Central memory CD8-positive, alpha-beta T cell (primary cell): ENCODE measurements around the gene MROH2B.

Experiments used
- ATAC-seq: fragments of 150-1000 bp; cut with Tn5 transposase; replicated peaks from 2 replicates; pipeline ENCODE4 v1.10.0; 2022; ENCODE audit warnings: mild to moderate bottlenecking, moderate FRiP score, moderate number of reproducible peaks; ENCODE audit not compliant: poor library complexity, severe bottlenecking; ENCODE audit errors: extremely low read depth
- DNase-seq, 2 donors: peaks; one replicate each; pipeline ENCODE4 v3.0.0; 2021; ENCODE audit warnings: low spot score in 2 of 2
- H3K27ac Mint-ChIP-seq: one replicate; pipeline ENCODE4 v1.8.0; 2022; ENCODE audit warnings: low read depth, mild to moderate bottlenecking, moderate library complexity, mixed read lengths
- H3K27me3 Mint-ChIP-seq: one replicate; pipeline ENCODE4 v1.8.0; 2022; ENCODE audit warnings: mixed read lengths
- H3K36me3 Mint-ChIP-seq: one replicate; pipeline ENCODE4 v1.8.0; 2022; ENCODE audit warnings: mild to moderate bottlenecking, moderate library complexity, mixed read lengths; ENCODE audit not compliant: insufficient read depth
- H3K4me1 Mint-ChIP-seq: one replicate; pipeline ENCODE4 v1.8.0; 2022; ENCODE audit warnings: mixed read lengths
- H3K4me3 Mint-ChIP-seq: one replicate; pipeline ENCODE4 v1.8.0; 2022; ENCODE audit warnings: mild to moderate bottlenecking, moderate library complexity, mixed read lengths
- H3K9me3 Mint-ChIP-seq: one replicate; pipeline ENCODE4 v1.8.0; 2022; ENCODE audit warnings: mixed read lengths

Gene MROH2B

DNA sequence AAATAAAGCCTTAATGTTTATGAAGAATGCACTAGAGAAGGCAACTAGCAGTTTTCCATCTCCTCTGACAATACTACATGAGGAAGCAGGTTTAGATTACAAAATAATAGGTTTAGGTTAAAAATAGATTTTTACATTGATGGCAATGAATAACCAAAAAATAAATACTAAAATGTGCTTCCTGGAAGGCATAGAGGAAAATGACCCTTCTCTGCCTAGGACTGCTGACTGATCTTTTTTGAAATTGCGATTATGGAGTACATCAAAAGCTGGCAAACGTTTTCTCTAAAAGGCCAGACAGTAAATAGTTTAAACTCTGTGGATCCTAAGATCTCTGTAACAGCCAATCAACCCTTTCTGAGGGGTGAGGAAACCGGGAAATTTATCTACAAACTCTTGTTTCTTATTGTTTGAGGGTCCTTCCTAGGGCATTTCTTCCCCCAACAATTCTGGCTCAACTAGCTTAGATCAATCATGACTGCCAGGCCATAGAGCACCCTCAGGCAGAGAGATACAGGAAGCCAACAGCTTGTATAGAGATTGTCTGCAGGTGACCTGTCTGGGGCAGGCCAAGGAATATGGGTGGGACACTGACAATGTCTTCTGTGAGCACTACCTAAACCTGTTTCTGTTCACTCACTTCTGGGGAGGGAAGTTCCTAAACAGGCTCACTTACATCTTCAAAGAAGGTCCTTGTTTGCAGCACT lies 67.3 kb downstream of the MROH2B start:
- H3K36me3 Mint-ChIP-seq, result no peaks in the 10 kb centered on the region
- ATAC-seq (no peak), DNase-seq (no peak)
- H3K27me3 Mint-ChIP-seq, result peaks cover 10% of the 10 kb centered on the region
- no peak overlapping the region for H3K27ac Mint-ChIP-seq
- H3K9me3 Mint-ChIP-seq, result no peaks in the 10 kb centered on the region
- no peak overlapping the region for H3K4me3 Mint-ChIP-seq
- no peaks in the 10 kb centered on the region for H3K4me1 Mint-ChIP-seq

GRCh38 chr5:40999966-41000365 lies 71.2 kb downstream of the MROH2B start:
- Mint-ChIP-seq H3K9me3 (no peaks in the 10 kb centered on the region), H3K4me3 (no peak overlapping the region), H3K36me3 (no peaks in the 10 kb centered on the region), H3K4me1 (no peaks in the 10 kb centered on the region), H3K27ac (no peak overlapping the region), H3K27me3 (peaks cover 27% of the 10 kb centered on the region)
- no peak for ATAC-seq
- DNase-seq, result no peak

- no peaks in the 10 kb centered on the region for H3K4me1 Mint-ChIP-seq
- no peaks in the 10 kb centered on the region for H3K9me3 Mint-ChIP-seq
These were observed 72.0 kb downstream of the MROH2B start for GRCh38 chr5:40999142-40999541.

DNA sequence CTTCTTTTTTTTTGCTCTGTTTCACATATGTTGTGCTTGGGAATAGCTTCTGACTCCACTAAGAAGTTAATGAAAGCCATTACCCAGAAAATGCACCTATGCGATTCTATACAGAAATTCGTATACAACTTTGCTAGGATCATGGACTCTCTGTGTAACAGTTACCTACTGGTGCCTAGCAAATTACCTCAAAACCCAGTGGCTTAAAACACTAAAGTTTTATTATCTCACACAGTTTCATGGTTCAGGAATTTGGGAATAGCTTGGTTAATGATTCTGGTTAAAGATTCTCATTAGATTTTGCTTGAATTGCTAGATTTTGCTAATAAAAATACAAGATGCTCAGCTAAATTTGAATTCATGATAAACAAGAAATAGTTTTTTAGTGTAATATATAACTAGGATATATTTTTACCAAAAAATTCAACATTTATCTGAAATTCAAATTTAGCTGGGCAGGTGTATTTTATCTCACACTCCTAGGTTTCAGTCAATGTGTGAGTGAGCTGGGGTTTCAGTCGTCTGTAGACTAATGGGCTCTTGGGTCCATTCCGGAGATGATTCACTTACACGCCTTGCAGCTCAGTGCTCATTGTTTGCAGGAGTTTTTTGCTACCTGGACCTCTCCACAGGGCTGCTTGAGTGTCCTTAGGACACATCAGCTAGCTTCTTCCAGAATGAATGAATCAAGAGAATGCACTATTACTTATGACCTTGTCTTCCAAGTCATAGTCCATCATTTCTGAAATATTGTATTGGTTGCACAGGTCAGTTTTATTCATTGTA lies 75.1 kb downstream of the MROH2B start:
- no peak for ATAC-seq
- H3K4me1 Mint-ChIP-seq, result no peaks in the 10 kb centered on the region
- H3K36me3 Mint-ChIP-seq, result no peaks in the 10 kb centered on the region
- H3K27ac Mint-ChIP-seq, result no peak overlapping the region
- no peak for DNase-seq
- H3K4me3 Mint-ChIP-seq, result no peak overlapping the region
- no peaks in the 10 kb centered on the region for H3K9me3 Mint-ChIP-seq
- peaks cover 33% of the 10 kb centered on the region for H3K27me3 Mint-ChIP-seq

More at GRCh38 chr5:40999142-40999541, 72.0 kb downstream of the MROH2B start:
- Mint-ChIP-seq H3K4me3 (no peak overlapping the region), H3K27me3 (peaks cover 30% of the 10 kb centered on the region), H3K36me3 (no peaks in the 10 kb centered on the region), H3K27ac (no peak overlapping the region)
- ATAC-seq (no peak), DNase-seq (no peak)

- Mint-ChIP-seq H3K36me3 (no peaks in the 10 kb centered on the region), H3K27me3 (peaks cover 16% of the 10 kb centered on the region), H3K27ac (no peak overlapping the region), H3K4me1 (no peaks in the 10 kb centered on the region), H3K9me3 (no peaks in the 10 kb centered on the region), H3K4me3 (no peak overlapping the region)
- DNase-seq, result no peak
- no peak for ATAC-seq
These were observed 79.1 kb downstream of the MROH2B start for GRCh38 chr5:40991981-40992559.

- Mint-ChIP-seq H3K9me3 (no peaks in the 10 kb centered on the region), H3K27me3 (peaks cover 16% of the 10 kb centered on the region), H3K27ac (no peak overlapping the region), H3K36me3 (no peaks in the 10 kb centered on the region), H3K4me3 (no peak overlapping the region), H3K4me1 (no peaks in the 10 kb centered on the region)
- DNase-seq (no peak), ATAC-seq (no peak)
These were observed 79.8 kb downstream of the MROH2B start for GRCh38 chr5:40991168-40991980.

DNA sequence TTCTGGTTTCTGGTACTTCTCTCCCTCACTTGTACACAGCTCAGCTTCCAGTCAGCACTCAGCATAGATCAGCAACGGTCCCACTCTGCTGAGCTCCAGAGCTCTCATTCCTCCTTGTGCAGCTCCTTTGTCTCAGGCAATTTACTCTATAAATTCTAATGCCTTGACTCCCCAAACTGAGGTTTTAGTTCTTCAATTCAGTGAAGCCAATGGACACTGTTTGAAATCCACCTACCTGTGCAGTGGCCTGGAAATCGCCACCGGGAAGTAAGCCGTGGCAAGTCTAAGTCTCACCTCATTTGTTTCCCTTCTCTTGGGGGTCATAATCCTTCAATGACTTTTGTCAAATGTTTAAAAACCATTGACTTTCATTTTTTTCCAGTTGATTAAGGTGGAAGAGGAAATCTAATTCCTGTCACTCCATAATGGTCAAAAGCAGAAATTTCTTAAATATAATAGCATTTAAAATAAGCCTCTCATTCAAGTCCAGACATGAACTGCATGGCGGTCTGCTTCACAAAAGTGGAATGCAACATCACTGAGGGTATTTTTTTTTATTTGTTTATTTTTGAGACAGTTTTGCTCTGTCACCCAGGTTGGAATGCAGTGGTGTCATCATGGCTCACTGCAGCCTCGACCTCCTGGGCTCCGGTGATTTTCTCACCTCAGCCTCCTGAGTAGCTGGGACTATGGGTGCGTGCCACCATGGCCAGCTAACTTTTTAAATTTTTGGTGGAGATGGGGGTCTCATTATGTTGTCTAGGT lies 82.2 kb downstream of the MROH2B start:
- DNase-seq, result no peak
- Mint-ChIP-seq H3K4me1 (no peaks in the 10 kb centered on the region), H3K36me3 (no peaks in the 10 kb centered on the region), H3K9me3 (no peaks in the 10 kb centered on the region), H3K27me3 (peaks cover 26% of the 10 kb centered on the region), H3K27ac (no peak overlapping the region), H3K4me3 (no peak overlapping the region)
- ATAC-seq, result no peak

DNA sequence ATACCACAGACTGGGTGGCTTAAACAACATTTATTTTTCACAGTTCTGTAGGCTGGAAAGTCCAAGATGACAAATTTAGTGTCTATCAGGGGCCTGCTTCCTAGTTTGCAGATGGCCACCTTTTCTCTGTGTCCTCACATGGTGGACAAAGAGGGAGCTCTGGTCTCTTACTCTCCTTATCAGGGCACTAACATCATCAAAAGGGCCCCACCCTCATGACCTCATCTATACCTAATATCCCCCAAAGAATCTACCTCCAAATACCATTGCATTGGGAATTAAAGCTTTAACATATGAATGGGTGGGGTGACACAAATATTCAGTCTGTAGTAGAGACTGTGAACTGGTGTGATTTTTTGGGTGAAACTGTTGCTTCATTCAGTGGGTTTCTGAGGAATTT lies 83.8 kb downstream of the MROH2B start:
- no peak for ATAC-seq
- Mint-ChIP-seq H3K4me3 (no peak overlapping the region), H3K4me1 (no peaks in the 10 kb centered on the region), H3K27me3 (peaks cover 16% of the 10 kb centered on the region), H3K36me3 (no peaks in the 10 kb centered on the region), H3K27ac (no peak overlapping the region), H3K9me3 (peaks cover 5% of the 10 kb centered on the region)
- no peak for DNase-seq

- no peaks in the 10 kb centered on the region for H3K4me1 Mint-ChIP-seq
- DNase-seq (no peak), ATAC-seq (no peak)
- H3K27me3 Mint-ChIP-seq, result peaks cover 16% of the 10 kb centered on the region
- H3K4me3 Mint-ChIP-seq, result no peak overlapping the region
- no peak overlapping the region for H3K27ac Mint-ChIP-seq
- peaks cover 5% of the 10 kb centered on the region for H3K9me3 Mint-ChIP-seq
- no peaks in the 10 kb centered on the region for H3K36me3 Mint-ChIP-seq
These were observed 84.5 kb downstream of the MROH2B start for GRCh38 chr5:40986666-40987065.

GRCh38 chr5:40985501-40985900 lies 85.6 kb downstream of the MROH2B start:
- DNase-seq, result no peak
- Mint-ChIP-seq H3K36me3 (no peaks in the 10 kb centered on the region), H3K27me3 (peaks cover 28% of the 10 kb centered on the region), H3K9me3 (peaks cover 5% of the 10 kb centered on the region), H3K4me3 (no peak overlapping the region), H3K27ac (no peak overlapping the region), H3K4me1 (no peaks in the 10 kb centered on the region)
- no peak for ATAC-seq

GRCh38 chr5:40984884-40985283 lies 86.3 kb downstream of the MROH2B start:
- DNase-seq (no peak), ATAC-seq (no peak)
- Mint-ChIP-seq H3K27ac (no peak overlapping the region), H3K27me3 (peaks cover 31% of the 10 kb centered on the region), H3K36me3 (no peaks in the 10 kb centered on the region), H3K4me1 (no peaks in the 10 kb centered on the region), H3K4me3 (no peak overlapping the region), H3K9me3 (peaks cover 5% of the 10 kb centered on the region)

DNA sequence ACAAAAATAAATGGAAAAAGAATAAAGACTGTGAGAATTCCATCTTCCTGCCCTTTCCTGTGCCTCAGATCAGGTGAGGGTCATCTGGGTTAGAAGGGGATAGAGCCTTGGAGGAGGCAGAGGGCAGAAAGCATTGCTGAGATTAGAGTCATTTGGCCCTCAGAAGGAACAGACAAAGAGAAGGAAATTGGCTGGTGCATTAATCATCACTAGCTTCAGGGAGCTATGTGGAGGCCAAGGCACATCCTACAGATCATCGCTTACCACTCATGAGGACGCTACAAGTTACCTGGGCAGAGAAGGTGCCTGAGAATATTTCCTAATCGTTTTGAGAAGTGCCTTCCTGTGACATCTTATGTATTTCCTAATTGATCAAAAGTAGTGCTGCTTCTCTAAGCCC lies 87.4 kb downstream of the MROH2B start:
- Mint-ChIP-seq H3K27ac (no peak overlapping the region), H3K27me3 (peaks cover 38% of the 10 kb centered on the region), H3K9me3 (peaks cover 5% of the 10 kb centered on the region), H3K4me3 (no peak overlapping the region), H3K4me1 (no peaks in the 10 kb centered on the region), H3K36me3 (no peaks in the 10 kb centered on the region)
- ATAC-seq, result no peak
- no peak for DNase-seq
